SJSA1 (cell line): Measurements from ENCODE around the gene HAPLN2. TPM values are rescaled to one million over a fixed set of nuclear protein-coding genes. Genes with fewer than 3 reads are reported as not detected.

Source experiments
- DNase-seq, 2 experiments: peaks; one replicate each; pipeline ENCODE4 v3.0.0-alpha.2; 2015 to 2020; ENCODE audit warnings: low spot score in 2 of 2, low read depth in 1 of 2
- H3K27ac ChIP-seq: fragments of 250-450 bp; sonication (Bioruptor Pico); 2 replicates; pipeline ENCODE4 v1.5.1; 2020; ENCODE audit warnings: mild to moderate bottlenecking, moderate library complexity
- H3K27me3 ChIP-seq: fragments of 250-450 bp; sonication (Bioruptor Pico); replicated peaks from 2 replicates; pipeline ENCODE4 v1.5.1; 2020; ENCODE audit warnings: mild to moderate bottlenecking, moderate library complexity
- H3K36me3 ChIP-seq: fragments of 250-450 bp; sonication (Bioruptor Pico); 2 replicates; pipeline ENCODE4 v1.5.1; 2020; ENCODE audit warnings: mild to moderate bottlenecking
- H3K4me1 ChIP-seq: fragments of 250-450 bp; sonication (Bioruptor Pico); replicated peaks from 2 replicates; pipeline ENCODE4 v1.6.1; 2021; ENCODE audit warnings: mild to moderate bottlenecking
- H3K4me3 ChIP-seq: fragments of 250-450 bp; sonication (Bioruptor Pico); 2 replicates; pipeline ENCODE4 v1.5.1; 2020; ENCODE audit warnings: mild to moderate bottlenecking
- H3K9me3 ChIP-seq: fragments of 250-450 bp; sonication (Bioruptor Pico); replicated peaks from 2 replicates; pipeline ENCODE4 v1.5.1; 2020; ENCODE audit warnings: mild to moderate bottlenecking
- total RNA-seq: library from RNA; depleted of rRNA; stranded (reverse); fragments of >200 nt; shearing (Covaris generic); gene quantifications from 2 replicates; pipeline ENCODE4 v1.2.3, GENCODE V29; 2014

The HAPLN2 gene
- total RNA-seq, 1 experiment from 2014 or later = not detected

DNA sequence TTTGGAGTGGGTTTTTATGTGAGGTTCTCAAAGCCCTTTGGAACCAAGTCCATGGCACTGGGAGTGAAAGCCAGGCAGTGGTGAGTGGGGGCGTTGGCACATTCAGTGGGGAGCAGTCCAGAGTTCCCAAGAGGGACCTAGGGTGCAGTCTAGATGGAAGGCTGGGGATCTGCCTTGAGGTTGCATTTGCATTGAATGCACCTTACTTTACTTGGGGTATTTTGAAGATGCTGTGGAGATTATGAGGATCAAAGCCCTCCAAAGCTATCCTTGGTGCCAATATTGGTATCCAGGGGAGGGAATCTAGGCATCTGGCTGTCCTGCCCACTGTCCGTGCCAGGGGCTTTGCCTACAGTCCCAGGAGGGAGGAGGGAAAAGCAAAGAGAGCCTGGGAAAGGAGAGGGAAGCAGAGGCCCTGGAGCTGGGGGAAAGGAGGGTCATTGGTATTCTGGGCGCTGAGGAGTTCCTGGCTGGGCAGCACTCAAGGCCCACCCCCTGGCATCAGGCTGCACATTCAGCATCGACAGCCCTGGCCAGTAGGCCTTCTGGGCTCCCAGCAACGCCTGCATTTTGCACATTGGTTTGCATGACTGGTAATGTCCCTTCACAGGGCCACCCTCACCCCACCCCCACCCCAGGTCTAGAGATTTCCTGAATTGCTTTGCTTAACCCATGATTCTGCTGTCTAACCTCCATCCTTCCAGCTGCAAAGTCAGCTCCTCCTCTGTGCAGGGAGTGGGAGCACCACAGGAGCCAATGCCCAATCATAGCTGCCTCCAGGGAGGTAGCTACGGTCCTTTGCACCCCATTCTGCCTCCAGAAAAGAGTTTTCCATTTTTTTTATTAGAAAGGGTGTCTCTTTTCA is 21.9 kb downstream of the HAPLN2 start:
- no peaks in the 10 kb centered on the region; the same call in 1 of the 2 replicates for H3K4me1 ChIP-seq
- no peak overlapping the region for H3K27ac ChIP-seq
- H3K27me3 ChIP-seq = peaks cover 77% of the 10 kb centered on the region
- no peak for DNase-seq
- no peaks in the 10 kb centered on the region for H3K36me3 ChIP-seq
- H3K9me3 ChIP-seq = no peaks in the 10 kb centered on the region
- H3K4me3 ChIP-seq = no peak overlapping the region

DNA sequence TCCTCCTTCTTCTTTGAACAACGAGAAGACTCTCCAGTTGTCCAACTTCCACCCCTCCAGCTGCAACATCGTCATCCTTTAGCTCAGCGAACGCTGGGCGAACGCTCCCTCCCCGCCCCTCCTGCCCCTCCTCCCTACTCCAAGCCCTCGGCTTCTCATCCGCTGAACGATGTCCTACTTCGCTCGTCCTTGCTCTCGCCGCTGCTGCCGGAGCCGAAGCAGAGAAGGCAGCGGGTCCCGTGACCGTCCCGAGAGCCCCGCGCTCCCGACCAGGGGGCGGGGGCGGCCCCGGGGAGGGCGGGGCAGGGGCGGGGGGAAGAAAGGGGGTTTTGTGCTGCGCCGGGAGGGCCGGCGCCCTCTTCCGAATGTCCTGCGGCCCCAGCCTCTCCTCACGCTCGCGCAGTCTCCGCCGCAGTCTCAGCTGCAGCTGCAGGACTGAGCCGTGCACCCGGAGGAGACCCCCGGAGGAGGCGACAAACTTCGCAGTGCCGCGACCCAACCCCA is 22.6 kb downstream of the HAPLN2 start, which contains the start of gene BCAN:
Gene BCAN (plus strand): TSS at position 357 of the 504 bp plus-strand sequence. CDS start 3,938 bp downstream, outside the sequence.
- H3K4me1 ChIP-seq = no peaks in the 10 kb centered on the region; the same call in 1 of the 2 replicates
- peaks cover 81% of the 10 kb centered on the region for H3K27me3 ChIP-seq
- H3K4me3 ChIP-seq = no peak within 1 kb of the TSS
- no peak for DNase-seq
- H3K27ac ChIP-seq = no peak within 1 kb of the TSS
- no peaks in the 10 kb centered on the region for H3K9me3 ChIP-seq
- H3K36me3 ChIP-seq = no peaks in the 10 kb centered on the region

GRCh38 chr1:156642265-156643048 is 23.2 kb downstream of the HAPLN2 start:
- no peak overlapping the region for H3K4me3 ChIP-seq
- H3K9me3 ChIP-seq = no peaks in the 10 kb centered on the region
- no peak for DNase-seq

DNA sequence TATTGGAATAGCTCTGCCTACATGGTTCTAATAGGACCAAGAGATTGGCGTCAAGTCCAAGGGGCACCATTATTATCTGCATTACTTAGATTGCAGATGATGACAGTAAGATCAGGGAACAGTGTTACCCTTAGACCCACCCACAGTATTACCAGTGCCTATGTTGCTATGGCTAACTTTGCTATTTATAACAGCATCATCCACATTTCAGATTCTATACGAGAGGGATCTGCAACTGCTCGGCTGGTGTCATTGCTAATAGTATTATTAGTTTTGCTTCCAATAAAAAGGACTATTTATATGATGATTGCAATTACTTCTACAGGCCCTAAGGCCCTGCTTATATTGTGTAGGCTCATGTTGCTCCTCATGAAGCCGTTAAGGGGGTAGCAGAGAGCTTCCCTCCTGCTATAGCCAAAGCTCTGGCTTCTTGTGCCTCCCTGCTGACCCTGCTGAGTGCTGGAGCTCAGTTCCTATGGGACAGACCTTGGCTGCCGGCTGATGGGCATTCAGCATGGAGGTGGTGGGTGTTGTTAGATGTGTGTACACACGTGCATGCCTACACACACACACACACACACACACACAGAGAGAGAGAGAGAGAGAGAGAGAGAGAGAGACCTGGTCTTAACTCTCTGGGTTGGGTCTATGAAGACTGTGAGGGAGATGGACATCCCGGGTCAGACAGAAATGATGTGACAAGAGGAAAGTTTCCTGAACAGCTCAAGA is 24.0 kb downstream of the HAPLN2 start:
- Histone ChIP-seq H3K9me3 (no peaks in the 10 kb centered on the region), H3K36me3 (no peaks in the 10 kb centered on the region), H3K4me3 (no peak overlapping the region), H3K4me1 (no peaks in the 10 kb centered on the region; the same call in 1 of the 2 replicates), H3K27me3 (peaks cover 84% of the 10 kb centered on the region), H3K27ac (no peak overlapping the region)
- no peak for DNase-seq

More at GRCh38 chr1:156642265-156643048, 23.2 kb downstream of the HAPLN2 start:
- Histone ChIP-seq H3K27me3 (peaks cover 83% of the 10 kb centered on the region), H3K27ac (no peak overlapping the region), H3K4me1 (no peaks in the 10 kb centered on the region; the same call in 1 of the 2 replicates), H3K36me3 (no peaks in the 10 kb centered on the region)

GRCh38 chr1:156643778-156644092 is 24.5 kb downstream of the HAPLN2 start:
- no peak for DNase-seq
- H3K27me3 ChIP-seq = peaks cover 88% of the 10 kb centered on the region

GRCh38 chr1:156644146-156644545 is 24.9 kb downstream of the HAPLN2 start:
- no peak overlapping the region for H3K4me3 ChIP-seq
- DNase-seq = no peak
- H3K27me3 ChIP-seq = peaks cover 84% of the 10 kb centered on the region
- no peak overlapping the region for H3K27ac ChIP-seq
- no peaks in the 10 kb centered on the region for H3K9me3 ChIP-seq
- H3K4me1 ChIP-seq = no peaks in the 10 kb centered on the region; the same call in 1 of the 2 replicates
- no peaks in the 10 kb centered on the region for H3K36me3 ChIP-seq

More at GRCh38 chr1:156643778-156644092, 24.5 kb downstream of the HAPLN2 start:
- no peak overlapping the region for H3K4me3 ChIP-seq
- no peak overlapping the region for H3K27ac ChIP-seq
- no peaks in the 10 kb centered on the region for H3K36me3 ChIP-seq
- no peaks in the 10 kb centered on the region for H3K9me3 ChIP-seq
- H3K4me1 ChIP-seq = no peaks in the 10 kb centered on the region; the same call in 1 of the 2 replicates

DNA sequence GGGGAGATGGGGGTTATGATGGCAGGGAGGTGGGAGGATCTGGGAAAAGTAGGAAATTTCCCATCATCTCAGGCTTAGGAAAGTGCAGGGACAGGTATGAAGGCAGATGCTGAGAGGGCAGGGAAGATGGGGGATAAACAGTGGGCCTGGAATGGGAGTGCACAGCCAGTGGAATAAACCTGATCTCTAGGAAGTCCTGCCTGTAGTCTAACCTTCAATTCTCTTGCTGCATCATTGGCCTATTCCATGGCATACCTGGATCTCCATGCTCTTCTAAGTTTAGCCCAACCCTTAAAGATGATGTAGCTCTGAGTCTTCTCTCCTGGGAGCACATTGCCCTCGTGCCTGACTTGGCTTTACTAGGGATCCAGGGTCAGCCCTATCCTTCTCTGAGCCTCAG is 25.4 kb downstream of the HAPLN2 start:
- Histone ChIP-seq H3K4me3 (no peak overlapping the region), H3K27ac (no peak overlapping the region), H3K36me3 (no peaks in the 10 kb centered on the region), H3K9me3 (no peaks in the 10 kb centered on the region), H3K27me3 (peaks cover 79% of the 10 kb centered on the region), H3K4me1 (no peaks in the 10 kb centered on the region; the same call in 1 of the 2 replicates)
- no peak for DNase-seq

DNA sequence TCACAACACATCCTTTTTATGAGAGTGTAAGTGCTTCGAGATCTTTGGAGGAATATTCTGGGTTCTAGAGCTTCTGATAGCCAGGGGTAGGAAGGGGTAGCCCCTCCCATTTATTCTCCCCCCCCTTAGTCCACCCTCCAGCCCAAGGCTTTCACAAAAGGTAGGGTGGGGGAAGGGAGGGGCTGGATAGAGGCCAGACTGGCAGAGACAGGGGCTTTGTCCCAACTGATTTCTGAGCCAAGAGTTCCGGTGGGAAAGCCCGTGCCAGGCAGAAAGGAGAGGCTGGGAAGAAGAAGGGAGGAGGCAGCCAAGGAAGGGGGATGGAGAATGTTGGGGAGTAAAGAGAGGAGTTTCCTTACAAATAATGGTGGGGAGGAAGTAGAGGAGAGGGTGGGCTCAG is 25.8 kb downstream of the HAPLN2 start:
- peaks cover 74% of the 10 kb centered on the region for H3K27me3 ChIP-seq
- H3K4me1 ChIP-seq = no peaks in the 10 kb centered on the region; the same call in 1 of the 2 replicates
- no peaks in the 10 kb centered on the region for H3K9me3 ChIP-seq
- DNase-seq = no peak
- H3K27ac ChIP-seq = no peak overlapping the region
- H3K36me3 ChIP-seq = no peaks in the 10 kb centered on the region
- no peak overlapping the region for H3K4me3 ChIP-seq

DNA sequence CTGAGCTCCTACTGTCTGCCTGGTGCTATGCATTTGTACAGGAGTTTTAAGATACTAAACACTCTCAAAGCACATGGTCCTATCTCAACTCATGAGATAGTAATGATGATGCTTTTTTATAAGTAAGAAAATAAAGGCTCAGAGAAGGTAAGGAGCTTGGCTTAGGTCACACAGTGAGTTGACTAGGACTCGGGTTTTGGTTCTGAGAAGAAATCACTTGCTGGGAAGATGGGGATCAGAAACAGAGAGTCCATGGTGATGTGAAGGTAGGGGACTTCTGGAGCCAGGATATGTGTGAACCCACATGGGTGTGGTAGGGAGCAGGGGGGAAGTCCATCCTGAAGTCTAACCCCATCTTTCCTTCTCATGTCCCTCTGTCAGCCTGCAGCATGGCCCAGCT is 26.5 kb downstream of the HAPLN2 start:
- H3K27me3 ChIP-seq = peaks cover 71% of the 10 kb centered on the region
- no peaks in the 10 kb centered on the region for H3K36me3 ChIP-seq
- no peak overlapping the region for H3K27ac ChIP-seq
- H3K9me3 ChIP-seq = no peaks in the 10 kb centered on the region
- DNase-seq = no peak
- H3K4me3 ChIP-seq = no peak overlapping the region
- H3K4me1 ChIP-seq = no peaks in the 10 kb centered on the region; the same call in 1 of the 2 replicates

DNA sequence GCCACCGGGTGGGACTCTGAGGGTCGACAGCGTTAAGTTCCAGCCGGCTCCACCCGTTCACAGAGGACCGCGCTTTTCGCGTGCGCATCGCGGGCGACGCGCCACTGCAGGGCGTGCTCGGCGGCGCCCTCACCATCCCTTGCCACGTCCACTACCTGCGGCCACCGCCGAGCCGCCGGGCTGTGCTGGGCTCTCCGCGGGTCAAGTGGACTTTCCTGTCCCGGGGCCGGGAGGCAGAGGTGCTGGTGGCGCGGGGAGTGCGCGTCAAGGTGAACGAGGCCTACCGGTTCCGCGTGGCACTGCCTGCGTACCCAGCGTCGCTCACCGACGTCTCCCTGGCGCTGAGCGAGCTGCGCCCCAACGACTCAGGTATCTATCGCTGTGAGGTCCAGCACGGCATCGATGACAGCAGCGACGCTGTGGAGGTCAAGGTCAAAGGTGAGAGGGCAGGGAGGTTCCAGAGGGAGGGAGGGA is 27.6 kb downstream of the HAPLN2 start:
- H3K4me1 ChIP-seq = no peaks in the 10 kb centered on the region; the same call in 1 of the 2 replicates
- no peaks in the 10 kb centered on the region for H3K36me3 ChIP-seq
- no peak overlapping the region for H3K4me3 ChIP-seq
- no peak overlapping the region for H3K27ac ChIP-seq
- DNase-seq = no peak
- H3K27me3 ChIP-seq = peaks cover 60% of the 10 kb centered on the region
- H3K9me3 ChIP-seq = no peaks in the 10 kb centered on the region

DNA sequence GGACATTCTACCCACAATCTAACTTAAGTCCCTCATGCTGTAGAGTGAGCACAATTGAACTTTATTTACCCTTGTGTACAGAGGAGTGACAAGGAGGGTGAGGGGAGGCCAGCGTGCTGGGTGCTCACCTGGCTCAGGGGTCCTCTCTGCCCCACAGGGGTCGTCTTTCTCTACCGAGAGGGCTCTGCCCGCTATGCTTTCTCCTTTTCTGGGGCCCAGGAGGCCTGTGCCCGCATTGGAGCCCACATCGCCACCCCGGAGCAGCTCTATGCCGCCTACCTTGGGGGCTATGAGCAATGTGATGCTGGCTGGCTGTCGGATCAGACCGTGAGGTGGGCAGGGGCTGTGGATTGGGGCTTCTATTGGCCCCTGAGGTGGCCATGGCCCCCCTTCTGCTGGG is 28.1 kb downstream of the HAPLN2 start:
- no peaks in the 10 kb centered on the region for H3K9me3 ChIP-seq
- no peak for DNase-seq
- H3K4me3 ChIP-seq = no peak overlapping the region
- H3K36me3 ChIP-seq = no peaks in the 10 kb centered on the region
- H3K4me1 ChIP-seq = no peaks in the 10 kb centered on the region; the same call in 1 of the 2 replicates
- H3K27ac ChIP-seq = no peak overlapping the region
- peaks cover 59% of the 10 kb centered on the region for H3K27me3 ChIP-seq

DNA sequence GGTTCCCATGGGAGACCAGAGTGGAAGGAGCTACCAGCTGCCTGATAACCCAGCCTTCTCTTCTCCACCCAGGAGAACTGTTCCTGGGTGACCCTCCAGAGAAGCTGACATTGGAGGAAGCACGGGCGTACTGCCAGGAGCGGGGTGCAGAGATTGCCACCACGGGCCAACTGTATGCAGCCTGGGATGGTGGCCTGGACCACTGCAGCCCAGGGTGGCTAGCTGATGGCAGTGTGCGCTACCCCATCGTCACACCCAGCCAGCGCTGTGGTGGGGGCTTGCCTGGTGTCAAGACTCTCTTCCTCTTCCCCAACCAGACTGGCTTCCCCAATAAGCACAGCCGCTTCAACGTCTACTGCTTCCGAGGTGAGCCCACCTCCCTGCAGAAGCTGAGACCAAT is 29.3 kb downstream of the HAPLN2 start:
- no peak for DNase-seq
- H3K36me3 ChIP-seq = no peaks in the 10 kb centered on the region
- H3K27me3 ChIP-seq = peaks cover 47% of the 10 kb centered on the region
- H3K4me1 ChIP-seq = no peaks in the 10 kb centered on the region
- H3K9me3 ChIP-seq = no peaks in the 10 kb centered on the region
- H3K27ac ChIP-seq = no peak overlapping the region
- H3K4me3 ChIP-seq = no peak overlapping the region

DNA sequence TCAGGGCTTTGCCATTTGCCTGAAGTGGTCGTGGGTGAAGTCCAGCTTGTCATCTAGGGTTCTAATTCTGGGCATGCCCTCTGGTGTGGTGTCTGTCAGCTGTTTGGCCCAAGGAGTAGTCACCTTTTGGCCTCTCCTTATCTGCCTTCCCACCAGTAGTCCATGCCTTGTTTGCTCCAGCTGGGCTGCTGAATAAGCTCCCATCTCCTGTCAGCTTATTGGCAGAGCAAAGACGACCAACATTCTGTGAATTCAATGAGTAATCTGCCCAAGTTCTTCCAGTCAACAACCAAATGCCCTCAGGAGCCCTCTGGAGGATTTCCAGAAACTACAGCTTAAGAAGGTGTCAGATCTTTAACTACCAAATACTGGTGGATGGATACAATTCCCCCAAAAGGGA is 29.7 kb downstream of the HAPLN2 start:
- H3K9me3 ChIP-seq = no peaks in the 10 kb centered on the region
- peaks cover 45% of the 10 kb centered on the region for H3K27me3 ChIP-seq
- DNase-seq = no peak
- H3K27ac ChIP-seq = no peak overlapping the region
- H3K4me3 ChIP-seq = no peak overlapping the region
- H3K4me1 ChIP-seq = no peaks in the 10 kb centered on the region
- no peaks in the 10 kb centered on the region for H3K36me3 ChIP-seq
